Upper lobe of left lung (tissue), 6 donors: ENCODE results near the gene KLF9. TPM values are rescaled to one million over a fixed set of nuclear protein-coding genes. Genes with fewer than 3 reads are reported as not detected.

ENCODE experiments used
- ATAC-seq, 2 donors: fragments of 200-7000 bp; cut with Tn5 transposase; one replicate each; pipeline ENCODE4 v1.9.1; 2022; ENCODE audit warnings: mild to moderate bottlenecking in 2 of 2, moderate library complexity in 2 of 2; ENCODE audit not compliant: low FRiP score in 2 of 2
- DNase-seq, 2 donors: peaks; one replicate each; pipeline ENCODE4 v3.0.0-alpha.2; 2019 to 2020
- H3K27ac ChIP-seq, 4 donors: fragments of 200-600 bp; sonication (generic); one replicate each; pipeline ENCODE4 v1.5.1; 2016 to 2019
- H3K27me3 ChIP-seq, 4 donors: fragments of 200-600 bp; sonication (generic); one replicate each; pipeline ENCODE4 v1.5.1; 2017 to 2019
- H3K36me3 ChIP-seq, 4 donors: fragments of 200-600 bp; sonication (generic); one replicate each; pipeline ENCODE4 v1.5.1; 2016 to 2019
- H3K4me1 ChIP-seq, 4 donors: fragments of 200-600 bp; sonication (generic); one replicate each; pipeline ENCODE4 v1.5.1; 2018 to 2019
- H3K4me3 ChIP-seq, 4 donors: fragments of 200-600 bp; sonication (generic); one replicate each; pipeline ENCODE4 v1.5.1; 2017 to 2019; ENCODE audit warnings: mild to moderate bottlenecking in 2 of 4, moderate library complexity in 1 of 4
- H3K9me3 ChIP-seq, 4 donors: fragments of 200-600 bp; sonication (generic); one replicate each; pipeline ENCODE4 v1.5.1; 2018 to 2019
- CTCF ChIP-seq, 6 experiments: fragments of 450-650 bp in 4 of 6; fragments of 200-600 bp in 2 of 6; sonication (generic) in 2 of 6; IDR thresholded peaks; one replicate each; pipeline ENCODE4 v1.5.1; 2016 to 2019; ENCODE audit warnings: antibody characterized with exemption in 6 of 6
- EP300 ChIP-seq, 4 donors: sonication (generic); formaldehyde crosslinking; IDR thresholded peaks; one replicate each; pipeline ENCODE4 v1.5.1; 2017; ENCODE audit warnings: antibody characterized with exemption in 4 of 4, control low read depth in 2 of 4
- POLR2A ChIP-seq, 4 donors: fragments of 450-650 bp; IDR thresholded peaks; one replicate each; pipeline ENCODE4 v1.5.1; 2016 to 2017; ENCODE audit warnings: antibody characterized with exemption in 4 of 4, mild to moderate bottlenecking in 2 of 4
- POLR2AphosphoS5 ChIP-seq, 2 donors: sonication (generic); formaldehyde crosslinking; IDR thresholded peaks; one replicate each; pipeline ENCODE4 v1.5.1; 2017; ENCODE audit warnings: antibody characterized with exemption in 2 of 2
- WGBS, 2 donors: methylation state at CpG; one replicate each; pipeline ENCODE4 v1.1.5; 2017 to 2018; 5-methylcytosine and 5-hydroxymethylcytosine counted together
- total RNA-seq, 6 donors: library from RNA; depleted of rRNA in 4 of 6; stranded (reverse); fragments of >200 nt in 4 of 6; gene quantifications; one replicate each; pipeline versions ENCODE4 v1.1.0 to v1.2.1, GENCODE V29; 2016 to 2021
- donor health status: DM: no; HTN: no; CAD: no; lungs with moderate emphysema.
- donor health status: DM: no; HTN: yes; CAD: no; lungs with severe emphysema.

KLF9 gene
- total RNA-seq, 6 donors from 2014 or later: 51.8 to 135 (median 83.5) TPM

GRCh38 chr9:70455993-70456704, 41.7 kb upstream of the KLF9 start:
- Histone ChIP-seq H3K4me1 (peaks cover 0 to 8% (median 0%) of the 10 kb centered on the region in 4 donors), H3K4me3 (no peak overlapping the region), H3K9me3 (no peaks in the 10 kb centered on the region), H3K27ac (peak overlapping the region in 3 of 4 donors; percentile 32 to 58 (median 44)), H3K36me3 (no peaks in the 10 kb centered on the region), H3K27me3 (no peaks in the 10 kb centered on the region)
- ATAC-seq: no peak
- WGBS, 2 donors: 77 to 80% methylated on average over 7 of the region's 7 CpGs
- no peak for DNase-seq
- TF ChIP-seq POLR2A (IDR thresholded peaks at IDR 0.05) (no peak), CTCF (IDR thresholded peaks at IDR 0.05) (no peak), POLR2AphosphoS5 (IDR thresholded peaks at IDR 0.05) (no peak)

- H3K4me1 ChIP-seq: peaks cover 0 to 8% (median 0%) of the 10 kb centered on the region in 4 donors
- H3K4me3 ChIP-seq: no peak overlapping the region
- no peak for TF ChIP-seq POLR2A (IDR thresholded peaks at IDR 0.05)
- H3K27me3 ChIP-seq: no peaks in the 10 kb centered on the region
- ATAC-seq: no peak
- H3K36me3 ChIP-seq: no peaks in the 10 kb centered on the region
- no peak overlapping the region for H3K27ac ChIP-seq
- 96% methylated on average over 3 of the region's 3 CpGs for WGBS, 2 donors
- no peak for DNase-seq
- H3K9me3 ChIP-seq: no peaks in the 10 kb centered on the region
Measured at GRCh38 chr9:70452365-70452764, 37.9 kb upstream of the KLF9 start.

- no peak overlapping the region for H3K4me3 ChIP-seq
- H3K4me1 ChIP-seq: peaks cover 0 to 8% (median 0%) of the 10 kb centered on the region in 4 donors
- WGBS, 2 donors: 84 to 90% methylated on average over 5 of the region's 5 CpGs
- no peak for DNase-seq
- H3K27ac ChIP-seq: no peak overlapping the region
- no peaks in the 10 kb centered on the region for H3K27me3 ChIP-seq
- ATAC-seq: no peak
- H3K36me3 ChIP-seq: no peaks in the 10 kb centered on the region
- no peaks in the 10 kb centered on the region for H3K9me3 ChIP-seq
- TF ChIP-seq POLR2AphosphoS5 (IDR thresholded peaks at IDR 0.05) (no peak), EP300 (IDR thresholded peaks at IDR 0.05) (no peak), POLR2A (IDR thresholded peaks at IDR 0.05) (no peak), CTCF (IDR thresholded peaks at IDR 0.05) (no peak)
Measured at GRCh38 chr9:70451765-70452164, 37.3 kb upstream of the KLF9 start.

- Histone ChIP-seq H3K27me3 (no peaks in the 10 kb centered on the region), H3K27ac (no peak overlapping the region), H3K4me1 (peaks cover 0 to 1% (median 0%) of the 10 kb centered on the region in 4 donors), H3K36me3 (no peaks in the 10 kb centered on the region), H3K9me3 (no peaks in the 10 kb centered on the region), H3K4me3 (no peak overlapping the region)
- TF ChIP-seq EP300 (IDR thresholded peaks at IDR 0.05) (no peak), POLR2A (IDR thresholded peaks at IDR 0.05) (no peak), CTCF (IDR thresholded peaks at IDR 0.05) (no peak), POLR2AphosphoS5 (IDR thresholded peaks at IDR 0.05) (no peak)
- WGBS, 2 donors: 88 to 92% methylated on average over 5 of the region's 5 CpGs
- ATAC-seq (no peak), DNase-seq (no peak)
Measured at GRCh38 chr9:70450738-70451137, 36.3 kb upstream of the KLF9 start.

GRCh38 chr9:70449461-70449860, 35.0 kb upstream of the KLF9 start:
- no peak for DNase-seq
- no peak overlapping the region for H3K27ac ChIP-seq
- 93 to 100% methylated on average over 2 of the region's 2 CpGs for WGBS, 2 donors
- no peak for TF ChIP-seq EP300 (IDR thresholded peaks at IDR 0.05)
- TF ChIP-seq CTCF (IDR thresholded peaks at IDR 0.05): no peak
- TF ChIP-seq POLR2A (IDR thresholded peaks at IDR 0.05): no peak
- no peak for TF ChIP-seq POLR2AphosphoS5 (IDR thresholded peaks at IDR 0.05)
- no peak overlapping the region for H3K4me3 ChIP-seq
- no peaks in the 10 kb centered on the region for H3K4me1 ChIP-seq
- H3K9me3 ChIP-seq: no peaks in the 10 kb centered on the region
- no peak for ATAC-seq
- no peaks in the 10 kb centered on the region for H3K36me3 ChIP-seq
- no peaks in the 10 kb centered on the region for H3K27me3 ChIP-seq
